NCI-H187 treated with DMSO at 0.1 percent for 48 hours (cell line): ENCODE results near the gene HIPK2.

Experiments used
- DNase-seq: peaks from one replicate; lab custom pipeline; 2025; lab: John Stamatoyannopoulos, UW

The HIPK2 gene

GRCh38 chr7:139714163-139714901 is 63.5 kb downstream of the HIPK2 start:
- DNase-seq: no peak

GRCh38 chr7:139713526-139714162 is 64.2 kb downstream of the HIPK2 start:
- no peak for DNase-seq

GRCh38 chr7:139713061-139713460 is 64.7 kb downstream of the HIPK2 start:
- no peak for DNase-seq

GRCh38 chr7:139711991-139712743 is 65.6 kb downstream of the HIPK2 start:
- DNase-seq: no peak

- DNase-seq: no peak
These were observed 67.8 kb downstream of the HIPK2 start for GRCh38 chr7:139710036-139710435.

GRCh38 chr7:139709485-139709884 is 68.3 kb downstream of the HIPK2 start:
- no peak for DNase-seq

GRCh38 chr7:139708541-139708940 is 69.3 kb downstream of the HIPK2 start:
- no peak for DNase-seq

GRCh38 chr7:139706837-139707236 is 71.0 kb downstream of the HIPK2 start:
- no peak for DNase-seq

GRCh38 chr7:139704308-139704879 is 73.4 kb downstream of the HIPK2 start:
- DNase-seq: no peak

- no peak for DNase-seq
These were observed 74.1 kb downstream of the HIPK2 start for GRCh38 chr7:139703487-139704307.

GRCh38 chr7:139702811-139703486 is 74.8 kb downstream of the HIPK2 start:
- DNase-seq: no peak

GRCh38 chr7:139702313-139702731 is 75.5 kb downstream of the HIPK2 start:
- DNase-seq: no peak

- no peak for DNase-seq
These were observed 75.9 kb downstream of the HIPK2 start for GRCh38 chr7:139701908-139702307.

- DNase-seq: no peak
These were observed 77.1 kb downstream of the HIPK2 start for GRCh38 chr7:139700505-139701235.

- DNase-seq: no peak
These were observed 77.9 kb downstream of the HIPK2 start for GRCh38 chr7:139699640-139700504.

- no peak for DNase-seq
These were observed 79.0 kb downstream of the HIPK2 start for GRCh38 chr7:139698844-139699243.

- no peak for DNase-seq
These were observed 79.5 kb downstream of the HIPK2 start for GRCh38 chr7:139698278-139698677.

- DNase-seq: peak; percentile 41
These were observed 80.7 kb downstream of the HIPK2 start for GRCh38 chr7:139697056-139697455.

GRCh38 chr7:139696552-139696951 is 81.2 kb downstream of the HIPK2 start:
- DNase-seq: no peak
